GM13977 (cell line): ENCODE measurements around the gene LRRC42.

Experiments used
- DNase-seq: peaks from one replicate; pipeline ENCODE4 v3.0.0; 2012; ENCODE audit warnings: low spot score
- CTCF ChIP-seq: IDR thresholded peaks from 2 replicates; pipeline ENCODE4 v1.5.1; 2012; ENCODE audit warnings: mild to moderate bottlenecking, control low read depth; ENCODE audit not compliant: insufficient read depth; ENCODE audit errors: extremely low read depth, missing control alignments
- in situ Hi-C: fragments of 300-500 bp; cut with MboI; formaldehyde crosslinking; loops from one replicate; pipeline ENCODE4 v1.12.0; 2022; ENCODE audit warnings: low sequenced_read_pairs, low pct_unique_long_range_greater_than_20kb, mixed read lengths, inconsistent platforms; ENCODE audit not compliant: unreplicated experiment

LRRC42 gene

GRCh38 chr1:53945433-53946251 is 508 bp upstream of the LRRC42 start, which contains the start of gene IFT25:
Gene IFT25 (minus strand): TSS chr1:53945699. CDS start chr1:53940082, 5,617 bp downstream.
- in situ Hi-C loops, result no loop called here
- DNase-seq, result peak; percentile 98
- TF ChIP-seq CTCF, result no peak

- in situ Hi-C loops, result no loop called here
- DNase-seq, result no peak
- TF ChIP-seq CTCF, result no peak
Measured at GRCh38 chr1:53947172-53947907, 1.2 kb downstream of the LRRC42 start.

- TF ChIP-seq CTCF, result no peak
- no peak for DNase-seq
- in situ Hi-C loops, result no loop called here
Measured at GRCh38 chr1:53948291-53948690, 2.1 kb downstream of the LRRC42 start.

- peak; percentile 44 for DNase-seq
- TF ChIP-seq CTCF, result peak; percentile 57
- in situ Hi-C loops, result no loop called here
Measured at GRCh38 chr1:53949023-53949990, 3.2 kb downstream of the LRRC42 start.

- TF ChIP-seq CTCF, result no peak
- no peak for DNase-seq
- in situ Hi-C loops, result no loop called here
Measured at GRCh38 chr1:53951697-53952096, 5.5 kb downstream of the LRRC42 start.

- in situ Hi-C loops, result no loop called here
- DNase-seq, result no peak
- no peak for TF ChIP-seq CTCF
Measured at GRCh38 chr1:53954128-53954527, 8.0 kb downstream of the LRRC42 start.
